Astrocyte of the spinal cord (primary cell): ENCODE measurements around the gene CIAO3.

ENCODE experiments used
- DNase-seq: peaks from one replicate; pipeline ENCODE4 v3.0.0; 2011; ENCODE audit warnings: low read depth, low spot score
- H3K4me3 ChIP-seq: 2 replicates; pipeline ENCODE4 v1.5.1; 2011; ENCODE audit warnings: low read depth, mild to moderate bottlenecking, low read length, moderate library complexity
- in situ Hi-C: cut with HindIII; loops from 2 replicates; pipeline ENCODE4 v1.10.0; 2017; ENCODE audit warnings: low sequenced_read_pairs
- TF ChIP-seq, protein P1 (sequence below): IDR thresholded peaks from 2 replicates; pipeline ENCODE4 v1.5.1; 2012; ENCODE audit warnings: low read depth, mild to moderate bottlenecking, low read length, inconsistent platforms

CIAO3 gene

DNA sequence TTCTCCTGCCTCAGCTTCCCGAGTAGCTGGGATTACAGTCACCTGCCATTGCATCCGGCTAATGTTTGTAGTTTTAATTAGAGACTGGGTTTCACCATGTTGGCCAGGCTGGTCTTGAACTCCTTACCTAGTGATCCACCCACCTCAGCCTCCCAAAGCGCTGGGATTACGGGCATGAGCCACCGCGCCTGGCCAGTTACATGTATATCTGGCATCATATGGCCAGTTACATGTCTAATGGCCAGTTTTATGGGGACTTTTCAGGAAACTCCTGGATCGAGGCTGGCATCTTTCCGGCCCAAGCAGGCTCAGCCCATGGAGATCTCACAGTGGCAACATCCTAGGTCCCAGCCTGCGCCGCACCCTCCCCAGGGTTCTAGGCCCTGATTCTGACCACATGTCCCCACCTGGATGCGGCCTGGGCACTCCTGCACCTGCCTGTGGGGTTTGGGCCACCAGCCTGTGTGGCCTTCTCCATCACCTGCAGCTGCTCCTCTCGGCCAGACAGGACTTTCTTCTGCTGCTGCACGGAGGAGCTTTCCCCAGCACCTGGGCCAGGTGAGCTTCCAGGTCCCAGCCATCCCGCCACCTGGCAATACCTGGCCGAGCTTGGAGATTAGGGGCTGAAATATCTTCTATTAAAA is 1.3 kb upstream of the CIAO3 start:
- TF ChIP-seq, protein P1, sequence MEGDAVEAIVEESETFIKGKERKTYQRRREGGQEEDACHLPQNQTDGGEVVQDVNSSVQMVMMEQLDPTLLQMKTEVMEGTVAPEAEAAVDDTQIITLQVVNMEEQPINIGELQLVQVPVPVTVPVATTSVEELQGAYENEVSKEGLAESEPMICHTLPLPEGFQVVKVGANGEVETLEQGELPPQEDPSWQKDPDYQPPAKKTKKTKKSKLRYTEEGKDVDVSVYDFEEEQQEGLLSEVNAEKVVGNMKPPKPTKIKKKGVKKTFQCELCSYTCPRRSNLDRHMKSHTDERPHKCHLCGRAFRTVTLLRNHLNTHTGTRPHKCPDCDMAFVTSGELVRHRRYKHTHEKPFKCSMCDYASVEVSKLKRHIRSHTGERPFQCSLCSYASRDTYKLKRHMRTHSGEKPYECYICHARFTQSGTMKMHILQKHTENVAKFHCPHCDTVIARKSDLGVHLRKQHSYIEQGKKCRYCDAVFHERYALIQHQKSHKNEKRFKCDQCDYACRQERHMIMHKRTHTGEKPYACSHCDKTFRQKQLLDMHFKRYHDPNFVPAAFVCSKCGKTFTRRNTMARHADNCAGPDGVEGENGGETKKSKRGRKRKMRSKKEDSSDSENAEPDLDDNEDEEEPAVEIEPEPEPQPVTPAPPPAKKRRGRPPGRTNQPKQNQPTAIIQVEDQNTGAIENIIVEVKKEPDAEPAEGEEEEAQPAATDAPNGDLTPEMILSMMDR: no peak
- in situ Hi-C loops: no loop called here
- no peak overlapping the region for H3K4me3 ChIP-seq
- DNase-seq: no peak

DNA sequence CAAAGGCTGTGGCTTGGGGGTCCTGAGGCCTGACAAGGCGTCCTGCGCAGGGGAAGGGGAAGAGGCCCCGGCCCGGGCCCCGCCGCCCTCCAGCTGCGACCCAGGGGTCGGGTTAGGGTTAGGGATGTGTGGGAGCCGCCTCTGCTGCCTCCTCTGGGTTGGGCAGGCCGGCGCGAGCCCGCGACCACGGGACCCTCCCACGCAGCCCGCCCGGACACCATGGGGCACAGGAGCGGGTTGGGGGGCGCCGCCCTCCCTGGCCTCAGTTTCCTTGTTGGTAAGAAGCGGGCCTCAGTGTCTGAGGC is 386 bp downstream of the CIAO3 start:
- TF ChIP-seq, protein P1: no peak
- H3K4me3 ChIP-seq: peak overlapping the region; percentile 84
- in situ Hi-C loops: no loop called here
- DNase-seq: no peak

DNA sequence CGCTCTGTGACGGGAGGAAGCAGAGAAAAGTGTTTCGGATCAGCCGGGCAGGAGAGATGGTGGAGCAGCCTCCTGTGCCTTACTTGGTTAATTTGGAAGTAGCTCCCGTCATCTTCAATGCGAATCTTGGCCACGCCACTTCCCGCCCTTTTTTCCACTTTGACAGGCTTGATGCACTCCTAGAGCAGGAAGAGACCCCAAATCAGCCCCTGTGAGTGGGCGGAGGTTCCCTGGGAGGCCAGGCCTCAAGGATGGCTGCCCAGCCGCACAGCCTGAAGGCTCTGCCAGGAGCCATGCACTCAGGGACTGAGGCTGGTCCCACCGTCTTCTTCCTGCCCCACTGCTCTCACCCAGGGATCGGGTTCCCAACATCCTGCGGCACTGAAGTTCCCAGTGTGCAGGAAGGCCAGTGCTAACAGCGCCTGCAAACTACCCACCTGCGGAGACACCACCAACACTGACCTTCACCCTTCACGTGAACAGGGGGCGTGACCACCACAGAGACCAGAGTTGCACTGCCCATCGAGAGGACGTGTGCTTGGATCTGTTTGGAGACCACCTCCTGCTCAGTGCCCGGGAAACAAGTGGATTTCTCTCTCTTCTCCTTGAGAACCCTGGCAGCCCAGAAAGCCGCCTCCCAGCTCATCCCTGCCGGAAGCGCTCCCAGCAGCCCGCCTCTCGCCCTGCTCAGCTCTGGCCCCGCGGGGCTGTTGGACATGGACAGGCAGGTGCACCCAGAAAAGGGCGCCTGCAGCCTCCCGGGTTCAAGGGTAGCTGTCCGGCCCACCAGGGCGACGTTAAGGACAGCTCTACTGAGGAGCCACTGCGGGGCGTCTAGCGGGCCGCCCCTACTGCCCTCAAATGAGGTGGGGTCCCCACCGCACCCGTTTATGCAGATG is 988 bp downstream of the CIAO3 start:
- TF ChIP-seq, protein P1: no peak
- in situ Hi-C loops: no loop called here
- peak overlapping the region; percentile 84 for H3K4me3 ChIP-seq
- no peak for DNase-seq

DNA sequence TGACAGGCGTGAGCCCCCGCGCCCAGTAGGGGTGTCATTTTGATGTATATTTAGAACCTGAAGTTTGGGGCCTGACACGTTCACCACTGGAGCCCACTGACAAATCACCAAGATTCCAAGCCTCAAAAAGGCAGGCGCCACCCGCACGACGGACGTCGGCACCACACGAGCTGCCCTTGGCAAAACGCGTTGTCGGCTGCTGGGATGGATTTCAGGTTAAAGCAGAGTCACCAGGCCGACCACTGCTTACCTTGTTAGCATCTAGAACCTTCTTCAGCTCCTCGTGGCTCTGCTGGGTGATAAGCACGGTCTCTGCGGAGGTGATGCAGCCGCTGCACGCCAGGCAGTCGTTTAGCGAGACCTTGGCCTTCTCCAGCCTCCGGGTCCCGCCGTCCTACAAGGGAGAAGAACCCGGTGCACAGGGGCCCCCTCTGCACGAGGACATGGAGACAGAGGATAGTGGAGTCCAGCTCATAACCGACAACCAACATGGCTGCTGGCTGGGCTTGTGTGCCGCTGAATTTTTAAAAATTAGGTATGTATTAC is 3.8 kb downstream of the CIAO3 start:
- H3K4me3 ChIP-seq: no peak overlapping the region
- DNase-seq: no peak
- TF ChIP-seq, protein P1: no peak
- in situ Hi-C loops: no loop called here

DNA sequence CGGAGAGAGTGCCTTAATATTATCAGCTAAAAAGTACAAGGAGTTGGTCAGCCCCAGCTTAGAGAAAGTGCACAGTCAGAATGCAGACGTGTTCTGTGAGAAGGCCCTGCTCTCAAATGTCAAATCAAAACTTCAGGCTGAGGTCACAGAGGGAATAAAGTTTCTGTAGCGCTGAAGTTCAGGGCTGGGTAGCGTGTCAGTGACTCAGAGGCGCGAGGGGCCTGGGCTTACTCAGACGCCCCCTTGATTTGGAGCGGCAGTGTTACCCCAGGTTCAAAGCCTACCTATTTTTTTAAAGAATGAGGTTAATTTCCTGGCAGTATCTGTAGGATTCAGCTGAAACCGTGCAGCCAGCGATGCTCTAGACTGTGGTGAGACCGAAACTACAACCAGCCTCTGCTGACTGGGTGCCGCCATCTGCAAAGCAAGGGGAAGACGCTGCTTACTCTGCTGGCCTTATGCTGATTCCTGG is 4.8 kb downstream of the CIAO3 start:
- in situ Hi-C loops: no loop called here
- no peak for DNase-seq
- no peak overlapping the region for H3K4me3 ChIP-seq
- TF ChIP-seq, protein P1: no peak

DNA sequence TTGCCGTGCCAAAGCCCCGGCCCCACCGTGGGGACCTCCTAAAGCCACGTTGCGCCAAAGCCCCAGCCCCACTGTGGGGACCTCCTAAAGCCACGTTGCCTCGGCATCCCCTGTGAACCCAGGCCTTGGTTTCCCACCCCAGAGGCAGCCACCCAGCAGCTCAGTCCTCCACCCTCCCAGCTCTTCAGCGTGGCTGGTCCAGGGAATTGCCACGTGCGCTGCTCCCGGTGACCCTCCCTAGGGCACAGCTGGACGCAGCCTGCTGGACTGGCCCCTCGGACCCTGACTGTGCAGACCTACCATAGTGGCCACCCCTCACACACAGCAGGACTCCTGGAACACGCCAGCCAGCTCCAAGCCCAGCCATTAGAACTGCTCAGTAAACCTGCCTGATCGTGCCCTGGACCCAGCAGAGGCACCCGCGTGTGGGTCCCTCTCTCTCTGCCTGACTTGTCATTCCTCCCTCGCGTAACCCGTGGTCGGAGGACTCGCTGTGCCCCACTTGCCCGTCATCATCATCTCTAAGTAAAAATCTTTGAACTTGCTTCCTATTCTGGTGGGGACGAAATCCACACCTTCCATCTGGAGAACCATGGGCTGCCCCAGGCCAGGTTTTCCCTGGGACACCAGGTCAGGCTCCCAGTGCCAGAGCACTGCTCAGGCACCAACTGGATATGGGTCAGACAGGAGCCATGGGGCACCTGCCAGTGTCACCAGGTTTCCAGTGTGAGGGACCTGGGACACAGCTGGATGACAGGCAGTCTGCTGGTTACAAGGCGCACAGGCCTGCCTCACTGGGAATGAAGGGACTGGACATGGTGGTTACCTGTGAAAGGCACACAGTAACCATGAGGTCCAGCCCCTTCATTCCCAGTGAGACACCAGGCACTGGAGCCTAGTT is 5.6 kb downstream of the CIAO3 start:
- no peak for DNase-seq
- in situ Hi-C loops: no loop called here
- H3K4me3 ChIP-seq: no peak overlapping the region
- TF ChIP-seq, protein P1: no peak
